Effector CD8-positive, alpha-beta T cell (primary cell): Measurements from ENCODE around the gene TAPT1.
"Not testable (repeated sequence)": the region's sequence is repeated elsewhere in the genome, so short reads cannot be mapped to it uniquely, and the experiment has no call there.

Source experiments
- DNase-seq: peaks from one replicate; lab custom pipeline; 2025; lab: John Stamatoyannopoulos, UW

The TAPT1 gene

DNA sequence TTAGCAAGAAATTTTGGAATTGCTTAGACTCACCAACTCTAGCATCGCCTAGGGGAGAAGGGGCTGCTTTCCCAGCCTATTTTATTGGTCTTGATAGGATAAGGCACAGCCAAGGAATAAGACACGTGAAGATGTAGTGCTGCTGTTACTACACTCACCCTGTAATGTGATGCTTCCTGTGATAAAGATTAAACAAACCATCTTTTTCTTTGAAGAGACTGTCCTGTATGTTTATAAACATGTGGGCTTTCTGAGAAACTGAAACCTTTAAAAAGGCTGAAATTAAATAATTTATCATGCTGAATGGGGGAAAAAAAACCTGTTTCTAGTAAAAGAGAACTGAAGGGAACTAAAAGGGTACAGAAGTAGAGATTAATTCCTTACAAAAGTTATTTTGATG, 13.2 kb downstream of the TAPT1 start:
- DNase-seq: no peak

DNA sequence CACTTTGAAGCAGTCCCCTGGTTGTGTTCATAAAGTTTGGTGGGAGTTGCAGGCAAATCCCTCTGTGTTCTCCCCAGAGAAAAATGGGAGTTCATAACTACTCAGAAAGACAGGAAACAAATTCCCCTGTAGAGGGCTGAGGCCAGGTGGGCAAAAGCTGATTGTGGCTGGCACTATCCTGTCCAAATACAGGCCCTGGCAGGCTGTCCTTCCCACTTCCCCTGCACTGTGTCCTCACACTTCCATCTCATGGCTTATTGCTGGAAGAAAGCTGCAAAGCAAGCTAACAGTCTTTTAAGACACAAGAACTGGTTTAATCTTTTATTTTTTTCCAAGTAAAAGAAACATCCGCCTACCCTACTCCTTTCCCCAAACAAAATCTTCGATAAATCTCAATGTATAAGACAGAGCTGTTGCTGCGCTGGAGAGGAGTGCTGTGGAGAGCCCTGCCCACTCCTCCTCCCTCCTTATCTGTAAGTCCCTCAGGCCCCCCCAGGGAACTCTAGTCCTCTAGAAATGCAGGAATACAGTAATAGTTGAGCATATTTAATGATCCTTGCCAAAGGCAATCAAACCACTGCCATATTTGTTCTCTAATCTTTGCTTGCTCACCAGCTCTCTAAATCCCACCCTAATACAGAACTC, 14.0 kb downstream of the TAPT1 start:
- no peak for DNase-seq

DNA sequence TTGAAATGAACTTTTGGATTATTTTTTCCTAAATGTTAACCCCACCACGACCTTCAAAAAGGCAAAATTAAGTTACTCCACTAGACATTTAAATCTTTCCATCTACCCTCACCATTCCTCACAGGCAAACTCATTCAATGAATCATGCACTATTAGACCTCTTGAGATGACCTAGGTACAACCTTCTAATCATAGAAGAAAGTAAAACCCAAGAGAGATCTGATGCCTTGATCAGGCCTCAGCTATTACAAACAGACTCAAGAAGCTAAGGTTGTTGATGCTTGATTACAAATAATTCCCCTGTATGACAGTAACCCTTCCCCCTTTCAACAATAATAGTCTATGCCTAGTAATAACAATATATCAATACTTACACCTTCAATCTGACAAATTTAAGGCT, 18.9 kb downstream of the TAPT1 start:
- no peak for DNase-seq

DNA sequence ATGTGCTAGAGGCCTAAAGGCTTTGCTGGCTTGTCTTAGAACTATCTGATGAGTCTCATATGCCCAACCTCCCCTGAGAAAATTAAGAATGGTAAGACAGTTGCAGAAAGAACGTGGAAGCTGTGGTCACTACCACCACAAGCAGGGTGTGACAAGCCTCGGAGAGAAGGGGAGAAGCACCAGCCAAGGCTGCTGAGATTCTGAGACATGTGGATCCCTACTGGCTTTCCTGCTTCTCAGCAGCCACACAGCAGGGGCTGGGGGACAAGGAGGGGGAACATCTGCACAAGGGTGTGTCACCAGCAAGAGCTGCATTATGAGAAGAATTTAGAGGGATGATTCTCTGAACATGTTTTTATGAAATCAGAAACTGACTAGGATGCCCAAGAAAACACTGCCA, 19.4 kb downstream of the TAPT1 start:
- DNase-seq: no peak

DNA sequence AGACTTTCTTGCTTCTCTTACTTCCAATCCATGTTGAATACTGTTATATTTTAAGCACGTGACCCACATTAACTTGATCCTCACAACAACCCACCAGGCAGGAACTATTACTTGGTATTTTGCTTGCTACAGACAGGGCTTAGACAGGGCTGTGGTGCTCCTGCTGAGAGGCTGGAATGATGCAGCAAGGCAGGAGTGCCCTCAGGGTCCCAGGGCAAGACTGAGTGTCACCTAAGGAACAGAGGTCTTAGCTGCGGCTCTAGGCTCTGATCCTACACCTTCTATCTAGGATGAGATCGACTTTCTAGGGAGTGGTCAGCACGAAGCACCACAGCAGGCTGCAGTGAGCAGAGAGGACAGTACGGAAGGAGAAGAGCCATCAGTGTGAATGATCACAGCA, 20.0 kb downstream of the TAPT1 start:
- DNase-seq: no peak

DNA sequence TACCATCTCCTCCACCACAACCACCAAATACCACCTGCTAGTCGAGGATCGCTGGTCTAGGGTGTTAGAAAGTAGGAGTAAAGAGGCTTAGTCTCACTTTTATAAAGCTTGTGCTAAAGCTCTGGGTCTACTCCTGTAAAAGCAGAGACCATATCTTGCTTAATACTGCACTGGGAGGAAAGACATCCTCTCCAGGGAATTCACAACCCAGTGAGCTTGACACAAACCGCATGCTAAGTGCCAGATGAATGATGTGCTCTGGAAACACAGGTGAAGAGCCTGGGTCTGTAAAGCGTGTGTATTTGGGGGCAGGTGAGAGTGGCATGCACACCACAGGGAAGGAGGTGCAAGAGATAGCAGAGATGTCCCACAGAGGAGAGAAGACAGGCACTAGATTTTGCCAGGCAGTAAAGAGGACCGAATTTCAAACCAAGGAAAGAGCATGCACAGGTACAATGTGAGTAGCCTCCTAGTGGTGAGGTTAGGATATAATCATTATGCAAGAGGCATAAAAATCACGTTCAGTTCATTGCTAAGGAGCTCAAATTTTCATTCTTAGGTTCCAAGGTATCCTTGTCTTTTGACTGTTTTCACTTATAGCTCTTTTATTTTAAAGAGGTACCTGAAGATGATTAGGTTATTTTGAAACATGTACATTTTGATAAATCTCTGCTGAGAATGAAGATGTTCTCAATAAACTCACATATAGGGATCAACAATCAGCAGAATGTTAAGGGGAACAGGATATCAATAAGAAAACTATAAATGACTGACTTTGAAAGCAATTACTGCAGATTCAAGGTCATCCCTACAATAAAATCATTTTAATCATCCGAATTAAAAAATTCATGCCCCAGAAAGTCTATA, 20.7 kb downstream of the TAPT1 start:
- DNase-seq: no peak

DNA sequence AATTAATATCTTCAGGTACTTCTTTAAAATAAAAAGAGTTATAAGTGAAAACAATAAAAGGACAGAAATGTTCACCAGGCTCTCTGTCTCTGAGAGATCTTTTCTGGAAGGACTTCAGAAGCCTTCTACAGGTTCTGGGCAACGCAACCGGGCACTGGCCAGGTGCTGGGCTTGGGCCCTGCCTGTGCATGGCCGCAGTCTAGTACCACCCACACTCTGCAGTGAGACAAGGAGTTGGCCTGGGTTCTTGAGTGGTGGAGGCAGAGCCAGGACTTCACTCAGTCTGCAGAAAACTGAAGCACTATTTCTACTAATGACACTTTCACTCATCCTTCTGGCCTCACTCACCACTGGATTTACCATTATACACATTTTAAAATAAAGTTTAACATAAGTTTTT, 21.8 kb downstream of the TAPT1 start:
- DNase-seq: no peak

DNA sequence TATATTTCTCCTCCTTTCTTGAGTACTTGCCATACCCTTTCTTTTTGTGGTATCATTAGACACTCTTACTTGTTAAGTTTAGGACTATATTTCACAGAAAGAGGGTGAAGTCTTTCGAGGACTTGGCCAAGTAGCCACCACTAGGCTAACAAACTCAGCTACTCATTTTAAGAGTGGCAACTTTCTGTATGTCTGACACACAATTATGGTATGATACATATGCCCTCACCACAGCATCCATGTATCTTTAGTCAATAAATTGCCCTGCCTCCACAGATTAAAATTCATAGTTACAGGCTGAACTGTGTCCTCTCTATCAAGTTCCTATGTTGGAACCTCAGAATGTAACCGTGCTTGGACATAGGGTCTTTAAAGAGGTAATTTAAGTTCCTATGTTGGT, 23.2 kb downstream of the TAPT1 start:
- DNase-seq: no peak

DNA sequence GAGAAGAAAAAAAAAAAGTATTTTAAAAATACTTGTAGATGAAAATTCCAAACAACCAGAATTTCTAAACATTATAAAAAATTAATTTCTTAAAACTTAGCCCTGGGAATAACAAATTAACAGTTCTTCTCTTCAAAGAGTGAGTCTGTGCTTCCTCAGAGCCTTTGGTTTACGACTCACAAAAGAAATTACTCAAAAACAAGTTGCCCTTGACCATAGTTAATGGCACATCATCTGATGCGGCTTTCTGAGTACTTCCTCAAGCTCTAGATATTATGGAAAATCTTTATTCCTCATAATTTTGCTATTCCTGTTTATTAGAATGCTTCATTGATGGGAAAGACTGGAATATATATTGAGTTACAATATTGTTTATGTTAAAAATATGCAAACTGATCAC, 23.7 kb downstream of the TAPT1 start:
- no peak for DNase-seq

DNA sequence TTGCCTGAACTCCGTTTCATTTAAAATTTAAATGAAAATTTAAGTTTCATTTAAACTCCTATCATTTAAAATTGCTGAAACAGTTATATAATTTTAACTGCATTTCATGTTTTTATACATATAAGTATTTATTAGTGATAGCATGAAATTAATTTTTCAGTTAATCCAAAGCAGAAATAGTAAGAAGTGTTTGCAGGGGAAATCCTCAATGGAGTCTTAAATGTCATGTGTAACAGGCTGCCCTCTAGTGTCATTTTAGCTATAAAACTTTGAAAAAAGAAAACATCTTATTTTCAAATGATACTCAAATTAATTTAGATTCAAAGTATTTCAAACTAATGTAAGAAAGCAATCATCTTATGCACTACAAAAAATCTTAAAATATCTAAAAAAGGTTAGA, 27.2 kb downstream of the TAPT1 start:
- no peak for DNase-seq

DNA sequence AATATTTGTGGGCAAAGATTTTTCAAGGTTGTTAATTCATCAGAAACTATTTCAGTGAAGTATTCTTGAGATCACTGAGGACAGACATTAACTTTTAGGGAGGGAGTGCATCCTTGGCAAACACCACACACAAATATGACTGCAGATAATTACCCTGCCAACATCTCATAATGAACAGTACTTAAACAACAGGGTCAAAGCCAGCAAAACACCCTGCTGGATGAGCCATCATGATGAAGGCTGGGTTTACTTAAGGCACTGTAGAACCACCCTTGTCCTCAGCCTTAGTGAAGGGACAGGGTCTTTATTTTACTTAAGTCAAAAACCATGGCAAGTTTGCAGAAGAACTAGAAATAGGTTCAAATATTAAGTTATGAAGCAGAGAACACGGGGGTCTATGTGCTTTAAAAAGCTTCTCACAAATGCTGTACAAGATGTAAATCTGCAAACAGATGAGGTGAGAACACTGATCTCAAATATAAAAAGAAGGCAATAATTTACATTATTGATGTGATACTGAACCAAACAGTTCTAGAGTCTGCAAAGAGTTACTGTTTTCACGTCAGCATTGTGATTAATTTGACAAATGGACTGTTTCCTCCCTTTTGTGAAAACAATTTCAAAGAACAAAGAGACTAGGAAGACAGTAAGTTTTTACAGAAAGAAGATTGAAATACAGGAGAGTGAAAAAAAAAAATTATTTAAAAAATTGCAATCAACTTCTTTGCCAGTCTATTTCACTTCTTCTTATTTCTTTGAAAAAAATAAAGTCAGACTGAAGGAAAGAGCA, 28.2 kb downstream of the TAPT1 start:
- no peak for DNase-seq

DNA sequence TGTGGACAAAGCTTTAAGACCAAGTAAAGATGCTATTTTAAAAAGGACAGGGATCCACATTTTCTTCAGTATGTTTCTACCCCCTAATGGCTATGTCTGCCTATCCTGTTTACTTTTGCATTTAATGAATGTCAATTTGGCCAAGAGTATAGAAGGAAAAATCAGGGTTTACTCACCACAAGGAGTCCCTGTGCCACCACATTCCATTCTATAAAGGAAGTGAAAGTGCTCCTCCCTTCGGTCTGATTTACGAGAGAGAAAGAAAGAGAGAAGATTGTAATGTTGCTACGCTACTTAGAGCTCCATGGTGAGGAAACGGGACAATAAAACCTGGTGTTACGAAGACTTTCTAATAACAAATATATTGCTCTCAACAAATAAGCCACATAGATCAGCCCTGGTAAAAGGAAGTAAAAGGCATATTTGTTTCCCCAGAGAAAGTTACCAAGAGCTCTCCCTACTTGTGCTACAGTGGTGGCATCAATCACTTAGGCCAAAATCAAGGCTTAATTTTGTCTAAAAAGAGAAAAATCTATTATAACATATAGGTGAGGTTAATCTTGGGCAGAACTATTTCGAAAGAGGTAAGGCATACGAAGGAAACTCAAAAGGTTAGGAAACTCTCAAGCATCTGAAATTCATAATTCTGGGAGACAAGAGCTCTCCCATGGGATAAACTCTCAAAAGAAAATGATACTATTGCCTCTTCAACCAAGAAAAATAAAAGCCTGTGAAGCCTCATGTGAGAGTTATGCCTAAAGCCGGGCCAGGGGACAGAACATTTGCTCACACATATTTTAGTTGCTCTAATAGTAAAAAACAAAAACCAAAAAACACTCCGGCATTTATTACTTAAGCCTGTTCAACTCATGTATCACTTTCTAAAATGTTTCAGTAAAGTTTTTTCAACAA, 29.5 kb downstream of the TAPT1 start:
- no peak for DNase-seq

DNA sequence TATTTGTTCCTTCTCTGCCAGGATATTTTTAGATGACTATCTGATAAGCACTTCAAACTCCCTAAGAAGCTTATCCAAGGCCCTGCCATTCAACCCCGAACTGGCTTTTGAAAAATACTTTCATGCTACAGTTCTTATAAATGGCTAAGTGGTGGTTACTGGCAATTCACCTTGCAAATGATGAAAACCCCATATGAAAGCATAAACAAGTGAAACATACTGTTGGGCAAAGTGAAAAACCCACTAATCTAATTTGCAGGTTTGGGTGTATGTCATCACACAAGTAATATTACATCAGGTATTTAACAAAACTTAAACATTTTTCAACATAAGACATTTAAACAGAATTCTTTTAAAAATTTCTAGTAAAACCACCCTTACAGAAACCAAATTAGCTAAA, 31.1 kb downstream of the TAPT1 start:
- no peak for DNase-seq

DNA sequence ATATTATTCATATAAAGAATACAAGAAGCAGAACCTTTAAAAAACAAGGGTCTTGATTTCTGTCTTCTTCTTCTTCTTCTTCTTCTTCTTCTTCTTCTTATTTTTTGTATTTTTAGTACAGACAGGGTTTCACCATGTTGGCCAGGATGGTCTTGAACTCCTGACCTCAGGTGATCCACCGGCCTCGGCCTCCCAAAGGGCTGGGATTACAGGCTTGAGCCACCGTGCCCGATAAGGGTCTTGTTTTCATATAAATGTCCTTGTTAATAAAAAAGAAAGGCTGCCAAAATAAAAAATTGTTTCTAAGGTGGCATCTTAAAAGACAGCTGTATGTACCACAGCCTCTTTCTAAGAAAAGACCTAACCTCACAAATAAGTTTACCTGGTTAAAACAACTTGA, 31.5 kb downstream of the TAPT1 start:
- not testable (repeated sequence) for DNase-seq

DNA sequence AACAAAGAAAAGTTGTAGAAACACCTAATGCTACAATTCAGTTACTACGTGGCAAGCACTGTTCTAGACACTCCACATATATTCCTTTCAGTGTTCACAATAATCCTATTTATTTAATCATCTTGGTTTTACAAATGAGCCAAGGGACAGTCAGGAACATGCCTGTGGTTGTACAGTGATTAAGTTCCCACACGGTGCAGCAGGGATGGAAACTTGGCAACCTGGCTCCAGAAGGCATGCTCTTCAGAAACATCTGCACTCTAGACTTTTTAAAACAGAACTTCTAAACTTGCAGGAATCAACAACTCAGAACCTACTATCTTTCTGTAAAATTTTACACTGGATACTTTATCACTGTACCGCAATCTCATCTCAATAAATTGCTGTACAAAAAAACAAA, 32.1 kb downstream of the TAPT1 start:
- no peak for DNase-seq

DNA sequence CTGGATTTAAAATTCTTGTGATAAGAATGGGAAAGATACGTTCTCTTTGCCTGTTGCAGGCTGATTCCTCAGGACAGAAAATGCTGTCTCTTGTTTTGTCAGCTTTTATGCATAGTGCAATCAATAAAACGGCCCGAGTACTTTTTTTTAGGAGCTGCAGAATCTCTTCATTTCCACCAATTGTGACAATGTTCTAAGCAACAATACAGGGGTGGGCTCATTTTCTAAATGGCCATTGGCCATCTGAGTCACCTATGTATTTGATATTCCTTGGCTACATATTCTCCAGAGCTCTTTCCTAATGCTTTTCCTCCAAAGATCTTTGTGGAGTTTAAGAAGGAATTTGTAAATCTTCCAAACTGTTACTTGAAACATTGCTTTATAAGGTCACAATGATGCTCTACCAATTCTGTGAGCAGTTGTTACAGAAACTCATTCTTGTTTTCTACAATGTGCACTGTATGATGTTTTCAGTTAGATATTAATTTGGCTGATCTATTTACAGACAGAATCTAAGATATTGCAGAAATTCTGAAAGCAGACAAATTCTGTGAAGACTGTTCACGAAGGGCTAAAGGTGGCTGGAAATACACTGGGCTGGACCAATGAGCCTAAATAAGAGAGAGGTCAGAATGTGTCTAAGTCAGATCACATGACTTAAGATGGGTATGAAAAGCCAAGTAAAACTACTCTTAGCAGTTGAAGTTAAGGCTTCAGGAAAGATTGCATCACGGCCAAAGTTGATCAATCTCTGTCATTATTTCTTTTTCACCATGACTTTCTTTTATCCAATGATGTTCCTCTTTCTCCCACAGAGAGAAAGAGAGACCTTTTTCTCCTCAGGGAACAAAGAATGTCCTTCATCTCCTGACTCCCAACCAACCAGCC, 33.4 kb downstream of the TAPT1 start:
- no peak for DNase-seq

DNA sequence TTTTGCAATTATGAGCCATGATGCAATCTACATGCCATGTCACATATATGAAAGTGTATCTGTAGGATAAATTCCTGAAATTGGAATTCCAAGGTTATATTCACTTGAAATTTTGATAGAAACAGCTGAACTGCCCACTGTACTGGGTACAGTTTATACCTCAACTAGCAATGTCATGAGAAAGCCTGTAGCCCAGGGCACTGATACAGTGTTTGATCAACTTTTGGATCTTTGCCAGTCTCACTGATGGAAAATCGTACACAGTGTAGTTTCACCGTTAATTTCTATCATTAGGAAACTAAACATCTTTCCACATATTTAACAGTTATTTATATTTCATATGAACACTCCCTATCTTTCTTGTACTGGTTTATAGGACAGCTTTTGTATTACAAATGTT, 34.2 kb downstream of the TAPT1 start:
- no peak for DNase-seq

DNA sequence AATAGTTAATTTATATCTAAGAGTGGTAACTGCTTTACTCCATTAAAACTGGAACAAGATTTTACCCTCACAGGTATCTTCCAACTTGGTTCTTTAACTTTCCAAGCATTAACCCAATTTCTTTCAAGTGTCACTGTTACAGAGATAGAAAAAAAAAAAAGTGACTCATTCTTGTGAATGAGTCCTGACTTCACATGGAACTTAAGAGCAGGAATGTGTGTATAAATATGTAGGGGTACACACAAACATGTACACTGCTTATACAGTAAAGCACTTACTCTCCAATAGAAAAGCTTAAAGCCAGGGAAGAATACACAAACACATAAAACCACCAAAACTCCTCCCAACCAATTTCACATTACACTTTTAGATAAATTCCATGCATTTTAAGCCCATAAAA, 38.8 kb downstream of the TAPT1 start:
- DNase-seq: no peak

DNA sequence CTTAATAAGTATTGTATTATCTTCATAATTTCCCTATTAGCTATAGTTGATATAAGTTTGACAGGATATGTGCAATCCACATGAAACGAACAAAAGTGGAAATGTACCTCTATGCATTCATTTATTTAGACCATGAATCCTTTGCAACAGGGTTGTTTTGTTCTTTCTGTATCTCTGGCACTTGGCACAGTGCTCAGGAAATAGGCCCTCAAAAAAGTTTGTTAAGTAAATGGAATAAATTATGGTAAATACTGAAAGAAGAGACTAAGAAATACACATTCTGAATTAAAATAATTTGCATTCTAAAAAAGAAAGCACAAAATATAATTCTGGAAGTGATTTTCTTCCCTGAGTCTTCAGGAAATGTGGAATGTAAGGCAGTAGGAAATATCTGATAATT, 39.3 kb downstream of the TAPT1 start:
- DNase-seq: no peak

DNA sequence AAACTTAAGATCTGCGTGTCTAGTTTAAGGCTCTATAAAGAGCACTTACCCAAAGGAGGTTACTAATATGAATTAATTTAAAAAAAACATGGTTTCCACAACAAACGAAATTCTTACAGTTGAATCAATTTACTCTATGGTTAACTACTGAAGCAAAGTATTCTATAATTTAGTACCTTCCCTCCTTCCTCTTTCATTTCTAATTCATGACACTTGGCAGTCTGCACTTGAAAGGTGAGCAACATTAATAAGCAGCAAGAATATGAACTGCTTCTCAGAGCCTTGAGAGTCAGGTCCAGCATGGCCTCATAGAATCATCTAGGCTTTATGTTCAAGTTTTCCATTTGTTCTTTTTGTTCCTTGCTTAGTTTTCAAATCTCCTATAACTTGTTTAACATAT, 42.7 kb downstream of the TAPT1 start:
- DNase-seq: no peak

DNA sequence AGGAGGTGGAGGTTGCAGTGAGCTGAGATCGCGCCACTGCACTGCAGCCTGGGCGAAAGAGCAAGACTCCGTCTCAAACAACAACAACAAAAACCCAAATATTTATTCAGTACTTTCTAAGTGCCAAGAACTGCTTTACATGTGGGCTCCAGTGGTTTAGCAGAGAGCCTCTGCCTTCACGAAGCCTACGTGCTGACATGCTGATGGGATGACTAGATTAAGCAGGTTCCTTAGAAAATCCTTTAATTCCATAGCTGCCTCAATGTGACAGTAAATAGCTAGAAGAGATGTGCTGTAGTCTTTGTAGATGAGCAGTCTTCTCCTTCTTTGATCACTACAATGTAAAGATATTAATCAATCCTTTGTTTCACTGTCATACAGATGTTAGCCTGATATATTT, 49.6 kb downstream of the TAPT1 start:
- no peak for DNase-seq
